ENCODE data around the gene TRIM49B. TPM values are rescaled to one million over a fixed set of nuclear protein-coding genes. Genes with fewer than 3 reads are reported as not detected.
"Not testable (repeated sequence)": the region's sequence is repeated elsewhere in the genome, so short reads cannot be mapped to it uniquely, and the experiment has no call there.

Gene TRIM49B, protein sequence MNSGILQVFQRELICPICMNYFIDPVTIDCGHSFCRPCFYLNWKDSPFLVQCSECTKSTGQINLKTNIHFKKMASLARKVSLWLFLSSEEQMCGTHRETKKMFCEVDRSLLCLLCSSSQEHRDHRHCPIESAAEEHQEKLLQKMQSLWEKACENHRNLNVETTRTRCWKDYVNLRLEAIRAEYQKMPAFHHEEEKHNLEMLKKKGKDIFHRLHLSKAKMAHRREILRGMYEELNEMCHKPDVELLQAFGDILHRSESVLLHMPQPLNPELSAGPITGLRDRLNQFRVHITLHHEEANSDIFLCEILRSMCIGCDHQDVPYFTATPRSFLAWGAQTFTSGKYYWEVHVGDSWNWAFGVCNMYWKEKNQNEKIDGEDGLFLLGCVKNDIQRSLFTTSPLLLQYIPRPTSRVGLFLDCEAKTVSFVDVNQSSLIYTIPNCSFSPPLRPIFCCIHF
- total RNA-seq: not detected
- long read RNA-seq, donor 1: 0 reads
- long read RNA-seq, donor 2, partial matches to known transcripts: 0 of 1 reads
- long read RNA-seq, donor 2, other reads (novel, unspliced or antisense): 1 of 1 reads

DNA sequence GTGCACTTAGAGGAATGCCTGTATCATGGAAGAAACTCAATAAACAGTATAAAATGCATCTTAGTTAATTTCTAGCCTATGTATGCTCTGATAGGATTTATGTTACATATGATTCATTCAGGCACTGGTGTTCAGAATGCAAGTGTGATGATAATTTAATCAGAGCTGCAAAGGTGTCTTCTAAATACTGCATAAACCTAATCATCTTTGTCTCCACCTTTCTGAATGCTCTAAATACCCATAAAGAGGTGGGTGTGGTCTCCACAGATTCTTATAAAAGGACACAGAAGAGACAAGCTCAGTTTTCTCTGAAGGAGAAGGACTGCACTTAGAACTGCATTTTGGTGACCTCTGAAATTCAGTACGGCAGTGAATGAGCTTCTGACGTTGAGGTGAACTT, at the start of gene TRIM49B:
Gene TRIM49B, plus strand, starts transcription at position 301 of the 400 bp plus-strand sequence. CDS start 2,777 bp downstream, outside the sequence.
- DNase-seq (ENCODE audit: low spot score); intact Hi-C loops (cut with DNase I): not testable (repeated sequence)

DNA sequence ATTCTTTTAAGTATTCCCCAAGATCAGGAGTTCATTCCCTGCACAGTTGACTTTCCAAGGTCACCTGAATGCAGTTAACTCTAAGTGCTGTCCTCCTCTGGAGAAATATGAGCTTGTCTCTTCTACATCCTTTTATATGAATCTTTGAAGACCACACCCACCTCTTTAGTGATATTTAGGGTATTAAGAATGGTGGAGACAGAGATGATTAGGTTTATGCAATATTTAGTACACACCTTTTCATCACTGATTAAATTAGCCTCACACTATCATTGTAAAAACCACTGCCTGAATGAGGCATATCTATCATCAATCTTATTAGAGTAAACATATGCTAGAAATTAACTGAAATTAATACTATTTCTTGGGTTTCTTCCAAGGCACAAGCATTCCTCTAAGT, 44.8 kb upstream of the TRIM49B start, which contains the start of gene TRIM51G:
Gene TRIM51G, minus strand, starts transcription at position 101 of the 400 bp plus-strand sequence. CDS start 2,190 bp downstream, outside the sequence.
- intact Hi-C loops (cut with DNase I); DNase-seq (ENCODE audit: low spot score): not testable (repeated sequence)

DNA sequence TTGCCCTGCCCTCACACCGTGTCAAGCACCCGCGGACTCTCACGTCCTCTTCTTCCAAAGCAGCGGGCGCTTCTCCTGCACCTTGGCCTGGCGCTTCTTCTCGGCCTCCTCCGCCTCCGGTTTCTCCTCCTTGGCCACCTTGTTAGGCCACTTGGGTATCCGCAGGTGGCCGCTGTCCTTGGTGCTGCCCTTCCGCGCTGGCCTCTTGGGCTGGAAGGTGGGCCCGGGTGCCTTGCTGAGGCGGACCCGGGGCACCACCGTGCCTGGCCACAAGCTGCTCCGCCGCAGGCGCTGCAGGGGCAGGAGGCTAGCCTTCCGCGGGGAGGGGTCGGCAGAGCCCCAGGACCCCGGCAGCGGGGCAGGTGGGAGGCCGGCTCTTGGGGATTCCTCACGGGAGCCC, 19.6 kb downstream of the TRIM49B start:
- intact Hi-C loops (cut with DNase I); DNase-seq (ENCODE audit: low spot score): not testable (repeated sequence)

DNA sequence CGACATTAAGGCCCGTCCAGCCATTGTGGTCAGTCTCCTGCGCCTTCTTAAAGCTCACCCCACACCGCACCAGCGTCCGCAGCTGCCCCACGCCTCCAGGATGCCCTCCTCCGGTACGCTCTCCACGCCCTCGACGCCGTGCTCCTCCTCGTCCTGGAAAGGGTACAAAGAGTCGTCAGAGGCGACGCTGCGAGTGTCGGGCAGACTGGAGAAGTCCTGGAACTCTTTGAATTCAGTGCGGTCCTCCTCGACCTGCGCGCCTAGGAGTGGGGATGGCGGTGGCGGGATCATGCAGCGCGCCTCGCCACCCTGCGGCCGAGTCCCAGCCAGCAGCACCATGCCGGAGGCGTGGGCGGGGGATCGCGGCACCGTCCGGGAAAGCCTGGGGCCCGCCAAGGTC, 21.2 kb downstream of the TRIM49B start:
- DNase-seq (ENCODE audit: low spot score); intact Hi-C loops (cut with DNase I): not testable (repeated sequence)

DNA sequence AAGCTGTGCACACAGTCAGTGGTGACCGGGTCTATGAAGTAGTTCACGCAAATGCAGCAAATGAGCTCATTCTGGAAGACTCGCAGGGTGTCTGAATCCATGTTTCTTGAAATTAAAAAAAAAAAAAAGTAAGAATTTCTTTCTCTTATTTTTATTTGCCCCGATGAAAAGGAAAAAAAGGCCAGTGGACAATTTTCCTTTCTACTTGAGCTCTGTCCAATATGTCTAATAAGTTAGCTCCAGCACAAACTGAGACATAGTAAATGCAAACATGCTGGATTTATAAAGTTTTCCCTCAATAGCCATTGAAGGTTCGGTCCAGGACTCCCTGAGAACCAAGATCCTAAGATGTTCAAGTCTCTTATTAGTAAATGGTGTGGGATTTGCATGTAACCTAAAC, 30.4 kb downstream of the TRIM49B start, which contains the start of gene TRIM64C:
Gene TRIM64C, minus strand, starts transcription at position 101 of the 400 bp plus-strand sequence. Its CDS starts 0 bp downstream, at position 101.
- DNase-seq (ENCODE audit: low spot score); intact Hi-C loops (cut with DNase I): not testable (repeated sequence)

DNA sequence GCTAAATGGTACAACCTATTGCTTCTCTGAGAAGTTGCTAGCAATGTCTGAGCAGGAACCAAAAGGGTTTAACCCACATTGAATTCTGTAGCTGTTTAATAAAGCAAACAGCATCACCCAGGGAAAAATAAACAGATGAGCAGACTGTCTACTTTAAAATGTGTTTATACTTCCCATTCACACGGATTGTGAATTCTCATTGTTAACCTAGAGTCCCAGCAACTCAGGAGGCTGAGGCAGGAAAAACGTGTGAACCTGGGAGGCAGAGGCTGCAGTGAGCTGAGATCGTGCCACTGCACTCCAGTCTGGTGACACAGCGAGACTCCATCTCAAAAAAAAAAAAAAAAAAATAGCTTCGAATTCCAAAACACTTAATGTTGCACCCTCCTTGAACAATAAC, 41.3 kb downstream of the TRIM49B start:
- DNase-seq (ENCODE audit: low spot score); intact Hi-C loops (cut with DNase I): not testable (repeated sequence)

Other genes starting within 250 kb of the TRIM49B start
- gene TRIM51G, start 44.9 kb upstream of the TRIM49B start, total RNA-seq: not detected
- not detected for gene TRIM64C, start 30.3 kb downstream of the TRIM49B start, total RNA-seq
- gene FOLH1, start 179.8 kb downstream of the TRIM49B start, total RNA-seq: 1 to 10 TPM in 1 of 2 donors, under 1 TPM in 1; 0.71 to 2.5 TPM

All from posterior vena cava (tissue), 2 donors.